Medulla oblongata (tissue), 1 donor: ENCODE data around the gene CCDC190.
"Not testable (repeated sequence)": the region's sequence is repeated elsewhere in the genome, so short reads cannot be mapped to it uniquely, and the experiment has no call there.

Experiments
- DNase-seq: peaks from one replicate; pipeline ENCODE4 v3.0.0-alpha.2; 2015; ENCODE audit errors: extremely low spot score

The CCDC190 gene

GRCh38 chr1:162861101-162861500, at the start of gene CCDC190:
CCDC190 (minus strand) TSS chr1:162861175; CDS start chr1:162859646, 1,529 bp downstream.
- DNase-seq, result peak; percentile 38

GRCh38 chr1:162910161-162910560, 49.2 kb upstream of the CCDC190 start:
- no peak for DNase-seq

GRCh38 chr1:162908780-162909179, 47.8 kb upstream of the CCDC190 start:
- no peak for DNase-seq

- no peak for DNase-seq
Measured at GRCh38 chr1:162908236-162908635, 47.3 kb upstream of the CCDC190 start.

- DNase-seq, result no peak
Measured at GRCh38 chr1:162906485-162906884, 45.5 kb upstream of the CCDC190 start.

- DNase-seq, result no peak
Measured at GRCh38 chr1:162905174-162906158, 44.5 kb upstream of the CCDC190 start.

- no peak for DNase-seq
Measured at GRCh38 chr1:162904579-162904978, 43.6 kb upstream of the CCDC190 start.

- DNase-seq, result no peak
Measured at GRCh38 chr1:162904023-162904422, 43.0 kb upstream of the CCDC190 start.

GRCh38 chr1:162903246-162903645, 42.3 kb upstream of the CCDC190 start:
- DNase-seq, result no peak

- DNase-seq, result no peak
Measured at GRCh38 chr1:162902416-162902815, 41.4 kb upstream of the CCDC190 start.

- no peak for DNase-seq
Measured at GRCh38 chr1:162901243-162901642, 40.3 kb upstream of the CCDC190 start.

- DNase-seq, result no peak
Measured at GRCh38 chr1:162899422-162900146, 38.6 kb upstream of the CCDC190 start.

- no peak for DNase-seq
Measured at GRCh38 chr1:162893612-162893908, 32.6 kb upstream of the CCDC190 start.

- no peak for DNase-seq
Measured at GRCh38 chr1:162892906-162893611, 32.1 kb upstream of the CCDC190 start.

- DNase-seq, result no peak
Measured at GRCh38 chr1:162889989-162890388, 29.0 kb upstream of the CCDC190 start.

GRCh38 chr1:162886705-162887104, 25.7 kb upstream of the CCDC190 start:
- DNase-seq, result no peak

GRCh38 chr1:162885265-162885664, 24.3 kb upstream of the CCDC190 start:
- no peak for DNase-seq

- no peak for DNase-seq
Measured at GRCh38 chr1:162884831-162885230, 23.9 kb upstream of the CCDC190 start.

- no peak for DNase-seq
Measured at GRCh38 chr1:162882248-162882674, 21.3 kb upstream of the CCDC190 start.

GRCh38 chr1:162881590-162881989, 20.6 kb upstream of the CCDC190 start:
- DNase-seq, result no peak

- not testable (repeated sequence) for DNase-seq
Measured at GRCh38 chr1:162880617-162881016, 19.6 kb upstream of the CCDC190 start.

GRCh38 chr1:162878000-162878596, 17.1 kb upstream of the CCDC190 start:
- peak; percentile 74 for DNase-seq
